GM19438 (cell line): ENCODE results near the gene ANKRD39.
"Not testable (repeated sequence)": the region's sequence is repeated elsewhere in the genome, so short reads cannot be mapped to it uniquely, and the experiment has no call there.

Experiments
- ATAC-seq: cut with Tn5 transposase; IDR thresholded peaks from one replicate; pipeline ENCODE4 v1.9.1; 2021; ENCODE audit warnings: low read depth; ENCODE audit not compliant: unreplicated experiment

Gene ANKRD39

GRCh38 chr2:96874198-96874831, 16.5 kb upstream of the ANKRD39 start:
- no peak for ATAC-seq

- ATAC-seq = no peak
These were observed 15.9 kb upstream of the ANKRD39 start for GRCh38 chr2:96873651-96874096.

GRCh38 chr2:96872591-96873349, 15.0 kb upstream of the ANKRD39 start:
- no peak for ATAC-seq

GRCh38 chr2:96870626-96871255, 12.9 kb upstream of the ANKRD39 start:
- ATAC-seq = no peak

- no peak for ATAC-seq
These were observed 12.2 kb upstream of the ANKRD39 start, which contains the start of gene SEMA4C for GRCh38 chr2:96869822-96870625. SEMA4C (minus strand) TSS chr2:96870080; CDS start chr2:96867886, 2,194 bp downstream.

- ATAC-seq = no peak
These were observed 11.5 kb upstream of the ANKRD39 start for GRCh38 chr2:96869281-96869821.

- ATAC-seq = no peak
These were observed 10.9 kb upstream of the ANKRD39 start for GRCh38 chr2:96868555-96869280.

- no peak for ATAC-seq
These were observed 10.1 kb upstream of the ANKRD39 start for GRCh38 chr2:96867756-96868554.

GRCh38 chr2:96866986-96867755, 9.4 kb upstream of the ANKRD39 start:
- no peak for ATAC-seq

GRCh38 chr2:96866586-96866985, 8.8 kb upstream of the ANKRD39 start:
- ATAC-seq = no peak

- no peak for ATAC-seq
These were observed 8.3 kb upstream of the ANKRD39 start for GRCh38 chr2:96866149-96866548.

GRCh38 chr2:96865654-96866053, 7.8 kb upstream of the ANKRD39 start:
- ATAC-seq = no peak

- ATAC-seq = no peak
These were observed 6.7 kb upstream of the ANKRD39 start for GRCh38 chr2:96864343-96865091.

GRCh38 chr2:96863575-96864342, 5.9 kb upstream of the ANKRD39 start:
- ATAC-seq = no peak

GRCh38 chr2:96863056-96863455, 5.2 kb upstream of the ANKRD39 start:
- not testable (repeated sequence) for ATAC-seq

- ATAC-seq = no peak
These were observed 3.3 kb upstream of the ANKRD39 start for GRCh38 chr2:96861074-96861473.
